Endothelial cell of umbilical vein (primary cell): Measurements from ENCODE around the gene HOXC9.

Experiments
- EZH2 ChIP-seq: IDR thresholded peaks from 2 replicates; pipeline ENCODE4 v1.6.1; 2012; ENCODE audit warnings: borderline replicate concordance, low read depth, mild to moderate bottlenecking, moderate library complexity, low read length, inconsistent platforms; ENCODE audit not compliant: severe bottlenecking
- GATA2 ChIP-seq: IDR thresholded peaks from 2 replicates; pipeline ENCODE4 v1.7.0; 2011; ENCODE audit warnings: low read depth, mild to moderate bottlenecking, moderate library complexity, mixed read lengths, low read length; ENCODE audit not compliant: insufficient read length, insufficient read depth
- MYC ChIP-seq: IDR thresholded peaks from one replicate; pipeline ENCODE4 v1.6.1; 2011; ENCODE audit warnings: mild to moderate bottlenecking, low read depth, low read length
- POLR2A ChIP-seq: IDR thresholded peaks from 2 replicates; pipeline ENCODE4 v1.6.1; 2012; ENCODE audit warnings: low read depth, mild to moderate bottlenecking, control low read depth, low read length
- POLR2AphosphoS5 ChIP-seq: IDR thresholded peaks from 2 replicates; pipeline ENCODE4 v1.6.1; 2012; ENCODE audit warnings: low read depth, mild to moderate bottlenecking, control low read depth, low read length, moderate library complexity; ENCODE audit not compliant: insufficient read depth
- TF ChIP-seq, protein P1 (sequence below), 2 donors: IDR thresholded peaks; 1 replicate in 1 of 2; 2 replicates in 1 of 2; pipeline ENCODE4 v1.5.1; 2011; ENCODE audit warnings: low read length in 2 of 2, mild to moderate bottlenecking in 2 of 2, moderate library complexity in 2 of 2, control low read depth in 1 of 2, inconsistent platforms in 1 of 2, low read depth in 1 of 2; ENCODE audit not compliant: insufficient read depth in 1 of 2; ENCODE audit errors: extremely low read depth in 1 of 2
- TF ChIP-seq, protein P2 (sequence below): IDR thresholded peaks from 2 replicates; pipeline ENCODE4 v1.6.1; 2011; ENCODE audit not compliant: insufficient read depth, insufficient read length

DNA sequence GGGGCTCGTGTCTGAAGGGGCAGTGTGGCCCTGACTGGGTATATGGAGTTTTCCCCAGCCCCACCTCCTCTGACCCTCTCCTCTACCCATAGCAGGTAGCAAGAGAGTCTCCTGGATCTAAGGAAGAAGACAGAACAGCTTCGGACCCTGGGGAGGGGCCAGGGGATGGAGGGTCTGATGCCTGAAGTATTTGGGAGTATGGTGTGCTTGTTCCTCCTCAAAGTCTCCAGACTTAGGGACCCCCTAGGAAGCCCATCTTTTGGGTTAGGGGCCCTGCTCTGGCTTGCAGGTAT is 8.2 kb downstream of the HOXC9 start:
- TF ChIP-seq GATA2 (no peak), POLR2A (no peak), POLR2AphosphoS5 (no peak), EZH2 (peak; percentile 9), MYC (no peak)
- TF ChIP-seq, protein P1, sequence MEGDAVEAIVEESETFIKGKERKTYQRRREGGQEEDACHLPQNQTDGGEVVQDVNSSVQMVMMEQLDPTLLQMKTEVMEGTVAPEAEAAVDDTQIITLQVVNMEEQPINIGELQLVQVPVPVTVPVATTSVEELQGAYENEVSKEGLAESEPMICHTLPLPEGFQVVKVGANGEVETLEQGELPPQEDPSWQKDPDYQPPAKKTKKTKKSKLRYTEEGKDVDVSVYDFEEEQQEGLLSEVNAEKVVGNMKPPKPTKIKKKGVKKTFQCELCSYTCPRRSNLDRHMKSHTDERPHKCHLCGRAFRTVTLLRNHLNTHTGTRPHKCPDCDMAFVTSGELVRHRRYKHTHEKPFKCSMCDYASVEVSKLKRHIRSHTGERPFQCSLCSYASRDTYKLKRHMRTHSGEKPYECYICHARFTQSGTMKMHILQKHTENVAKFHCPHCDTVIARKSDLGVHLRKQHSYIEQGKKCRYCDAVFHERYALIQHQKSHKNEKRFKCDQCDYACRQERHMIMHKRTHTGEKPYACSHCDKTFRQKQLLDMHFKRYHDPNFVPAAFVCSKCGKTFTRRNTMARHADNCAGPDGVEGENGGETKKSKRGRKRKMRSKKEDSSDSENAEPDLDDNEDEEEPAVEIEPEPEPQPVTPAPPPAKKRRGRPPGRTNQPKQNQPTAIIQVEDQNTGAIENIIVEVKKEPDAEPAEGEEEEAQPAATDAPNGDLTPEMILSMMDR (IDR thresholded peaks at IDR 0.05; ENCODE audit: extremely low read depth in 1 of 2, insufficient read depth in 1 of 2, low read depth in 1 of 2, low read length in 2 of 2) = no peak
- TF ChIP-seq, protein P2, sequence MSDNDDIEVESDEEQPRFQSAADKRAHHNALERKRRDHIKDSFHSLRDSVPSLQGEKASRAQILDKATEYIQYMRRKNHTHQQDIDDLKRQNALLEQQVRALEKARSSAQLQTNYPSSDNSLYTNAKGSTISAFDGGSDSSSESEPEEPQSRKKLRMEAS = no peak
